ENCODE data around the gene HM13. TPM values are rescaled to one million over a fixed set of nuclear protein-coding genes. Genes with fewer than 3 reads are reported as not detected.

The HM13 gene
- total RNA-seq, 2 experiments from 2014 or later: 51.3 to 148 TPM

- Histone ChIP-seq H3K4me3 (ENCODE audit: low read depth, low read length, poor library complexity, severe bottlenecking) (no peak overlapping the region), H4K20me1 (ENCODE audit: insufficient read depth, low read length) (no peaks in the 10 kb centered on the region), H3K36me3 (ENCODE audit: insufficient read depth, low read length) (no peaks in the 10 kb centered on the region), H3K9me3 (ENCODE audit: low read length) (no peaks in the 10 kb centered on the region), H3K4me1 (ENCODE audit: insufficient read depth, low read length, poor library complexity, severe bottlenecking) (no peaks in the 10 kb centered on the region), H3K27ac (ENCODE audit: low read depth, low read length, poor library complexity, severe bottlenecking) (no peak overlapping the region), H2AFZ (ENCODE audit: low read length) (no peak overlapping the region), H3K9me2 (ENCODE audit: insufficient read depth, low read length) (no peaks in the 10 kb centered on the region), H3K79me2 (ENCODE audit: insufficient read depth, low read depth, low read length) (no peaks in the 10 kb centered on the region), H3K4me2 (ENCODE audit: low read length) (no peak overlapping the region)
- ChIA-PET CTCF (ENCODE audit: unreplicated experiment) (no interaction called here), POLR2A (interaction anchor here (0.6 kb wide), 1 partner anchor 9 kb away, joined by 3 read pairs; no protein-coding TSS in a partner anchor)
- TF ChIP-seq EZH2phosphoT487 (IDR thresholded peaks at IDR 0.05; ENCODE audit: borderline replicate concordance, low read depth, low read length): no peak
- TF ChIP-seq, protein P1, sequence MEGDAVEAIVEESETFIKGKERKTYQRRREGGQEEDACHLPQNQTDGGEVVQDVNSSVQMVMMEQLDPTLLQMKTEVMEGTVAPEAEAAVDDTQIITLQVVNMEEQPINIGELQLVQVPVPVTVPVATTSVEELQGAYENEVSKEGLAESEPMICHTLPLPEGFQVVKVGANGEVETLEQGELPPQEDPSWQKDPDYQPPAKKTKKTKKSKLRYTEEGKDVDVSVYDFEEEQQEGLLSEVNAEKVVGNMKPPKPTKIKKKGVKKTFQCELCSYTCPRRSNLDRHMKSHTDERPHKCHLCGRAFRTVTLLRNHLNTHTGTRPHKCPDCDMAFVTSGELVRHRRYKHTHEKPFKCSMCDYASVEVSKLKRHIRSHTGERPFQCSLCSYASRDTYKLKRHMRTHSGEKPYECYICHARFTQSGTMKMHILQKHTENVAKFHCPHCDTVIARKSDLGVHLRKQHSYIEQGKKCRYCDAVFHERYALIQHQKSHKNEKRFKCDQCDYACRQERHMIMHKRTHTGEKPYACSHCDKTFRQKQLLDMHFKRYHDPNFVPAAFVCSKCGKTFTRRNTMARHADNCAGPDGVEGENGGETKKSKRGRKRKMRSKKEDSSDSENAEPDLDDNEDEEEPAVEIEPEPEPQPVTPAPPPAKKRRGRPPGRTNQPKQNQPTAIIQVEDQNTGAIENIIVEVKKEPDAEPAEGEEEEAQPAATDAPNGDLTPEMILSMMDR (conservative IDR thresholded peaks at IDR 0.05; ENCODE audit: low read length): no peak
- intact Hi-C loops (cut with micrococcal nuclease; ENCODE audit: unreplicated experiment): no loop called here
- no TSS peak for BruUV-seq (replicated peaks)
- DNase-seq (ENCODE audit: low spot score): no peak
Measured at GRCh38 chr20:31596831-31597480, 82.7 kb downstream of the HM13 start.

DNA sequence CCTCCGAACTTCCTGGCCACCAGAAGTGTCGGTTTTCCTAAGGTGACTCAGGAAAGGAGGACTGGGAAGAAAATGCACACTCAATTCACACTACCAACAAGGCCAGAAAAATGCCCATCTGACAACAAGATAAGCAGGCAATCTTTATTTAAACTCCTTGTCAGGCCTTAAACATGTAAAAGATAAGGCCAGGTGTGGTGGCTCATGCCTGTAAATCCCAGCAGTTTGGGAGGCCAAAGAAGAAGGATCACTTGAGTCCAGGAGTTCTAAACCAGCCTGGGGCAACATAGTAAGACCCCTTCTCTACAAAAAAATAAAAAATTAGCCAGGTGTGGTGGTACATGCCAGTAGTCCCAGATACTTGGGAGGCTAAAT lies 83.2 kb downstream of the HM13 start:
- Histone ChIP-seq H3K9me3 (ENCODE audit: low read length) (no peaks in the 10 kb centered on the region), H3K27ac (ENCODE audit: low read depth, low read length, poor library complexity, severe bottlenecking) (no peak overlapping the region), H2AFZ (ENCODE audit: low read length) (no peak overlapping the region), H3K4me1 (ENCODE audit: insufficient read depth, low read length, poor library complexity, severe bottlenecking) (no peaks in the 10 kb centered on the region), H3K36me3 (ENCODE audit: insufficient read depth, low read length) (no peaks in the 10 kb centered on the region), H3K9me2 (ENCODE audit: insufficient read depth, low read length) (no peaks in the 10 kb centered on the region), H3K79me2 (ENCODE audit: insufficient read depth, low read depth, low read length) (no peaks in the 10 kb centered on the region), H3K4me2 (ENCODE audit: low read length) (no peak overlapping the region), H3K4me3 (ENCODE audit: low read depth, low read length, poor library complexity, severe bottlenecking) (no peak overlapping the region), H4K20me1 (ENCODE audit: insufficient read depth, low read length) (no peaks in the 10 kb centered on the region)
- ChIA-PET CTCF (ENCODE audit: unreplicated experiment) (no interaction called here), POLR2A (no interaction called here)
- no TSS peak for BruUV-seq (replicated peaks)
- DNase-seq (ENCODE audit: low spot score): no peak
- TF ChIP-seq EZH2phosphoT487 (IDR thresholded peaks at IDR 0.05; ENCODE audit: borderline replicate concordance, low read depth, low read length): no peak
- TF ChIP-seq, protein P1 (conservative IDR thresholded peaks at IDR 0.05; ENCODE audit: low read length): no peak
- intact Hi-C loops (cut with micrococcal nuclease; ENCODE audit: unreplicated experiment): no loop called here

DNA sequence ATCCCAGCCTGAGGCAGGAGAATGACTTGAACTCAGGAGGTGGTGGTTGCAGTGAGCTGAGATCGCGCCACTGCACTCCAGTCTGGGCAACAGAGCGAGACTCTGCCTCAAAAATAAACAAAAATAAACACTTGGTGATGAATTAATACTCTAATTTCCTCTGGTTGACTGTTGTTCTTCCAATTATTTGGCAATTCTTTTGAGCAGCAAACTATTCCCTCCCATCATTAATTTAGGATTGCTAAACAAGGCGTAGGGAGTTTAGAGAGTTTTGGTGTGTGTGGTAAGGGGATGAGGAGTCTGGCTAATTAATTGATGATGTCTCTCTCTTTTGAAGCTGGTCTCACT lies 88.2 kb downstream of the HM13 start:
- Histone ChIP-seq H2AFZ (ENCODE audit: low read length) (no peak overlapping the region), H4K20me1 (ENCODE audit: insufficient read depth, low read length) (no peaks in the 10 kb centered on the region), H3K36me3 (ENCODE audit: insufficient read depth, low read length) (no peaks in the 10 kb centered on the region), H3K27ac (ENCODE audit: low read depth, low read length, poor library complexity, severe bottlenecking) (no peak overlapping the region), H3K4me3 (ENCODE audit: low read depth, low read length, poor library complexity, severe bottlenecking) (no peak overlapping the region), H3K4me1 (ENCODE audit: insufficient read depth, low read length, poor library complexity, severe bottlenecking) (peaks cover 20% of the 10 kb centered on the region), H3K9me3 (ENCODE audit: low read length) (no peaks in the 10 kb centered on the region), H3K4me2 (ENCODE audit: low read length) (no peak overlapping the region), H3K9me2 (ENCODE audit: insufficient read depth, low read length) (no peaks in the 10 kb centered on the region), H3K79me2 (ENCODE audit: insufficient read depth, low read depth, low read length) (no peaks in the 10 kb centered on the region)
- TF ChIP-seq EZH2phosphoT487 (IDR thresholded peaks at IDR 0.05; ENCODE audit: borderline replicate concordance, low read depth, low read length): no peak
- TF ChIP-seq, protein P1 (conservative IDR thresholded peaks at IDR 0.05; ENCODE audit: low read length): no peak
- intact Hi-C loops (cut with micrococcal nuclease; ENCODE audit: unreplicated experiment): no loop called here
- ChIA-PET CTCF (ENCODE audit: unreplicated experiment) (interaction anchor here (0.7 kb wide), 1 partner anchor 33 kb away, joined by 4 read pairs; no protein-coding TSS in a partner anchor), POLR2A (interaction anchor here (1.5 kb wide), 1 partner anchor 29 kb away, joined by 6 read pairs; no protein-coding TSS in a partner anchor)
- DNase-seq (ENCODE audit: low spot score): no peak
- no TSS peak for BruUV-seq (replicated peaks)
